Stomach smooth muscle (tissue), 2 donors: Measurements from ENCODE around the gene ZNF516.

ENCODE experiments used
- H3K27ac ChIP-seq: one replicate; pipeline ENCODE4 v1.7.0; 2013; ENCODE audit warnings: mild to moderate bottlenecking, low read length, inconsistent platforms
- H3K27me3 ChIP-seq, 2 donors: one replicate each; pipeline ENCODE4 v1.7.0; 2013; ENCODE audit warnings: low read length in 2 of 2; ENCODE audit not compliant: insufficient read depth in 2 of 2, control insufficient read depth in 1 of 2
- H3K36me3 ChIP-seq, 2 donors: one replicate each; pipeline ENCODE4 v1.7.0; 2013; ENCODE audit warnings: low read length in 2 of 2; ENCODE audit not compliant: control insufficient read depth in 2 of 2, insufficient read depth in 2 of 2
- H3K4me1 ChIP-seq: one replicate; pipeline ENCODE4 v1.7.0; 2013; ENCODE audit warnings: low read length; ENCODE audit not compliant: control insufficient read depth, insufficient read depth
- H3K4me3 ChIP-seq, 2 donors: one replicate each; pipeline ENCODE4 v1.7.0; 2013; ENCODE audit warnings: low read length in 2 of 2
- H3K9ac ChIP-seq, 2 donors: one replicate each; pipeline ENCODE4 v1.7.0; 2013; ENCODE audit warnings: low read length in 2 of 2, mild to moderate bottlenecking in 1 of 2
- H3K9me3 ChIP-seq, 2 donors: one replicate each; pipeline ENCODE4 v1.7.0; 2013; ENCODE audit warnings: low read length in 2 of 2; ENCODE audit not compliant: control insufficient read depth in 2 of 2
- donor health status: healthy.
- donor health status: Pancreatic carcinoma.

ZNF516 gene

GRCh38 chr18:76506974-76507764, 12.1 kb upstream of the ZNF516 start:
- H3K27ac ChIP-seq: no peak overlapping the region
- H3K4me3 ChIP-seq: no peak overlapping the region
- no peaks in the 10 kb centered on the region for H3K4me1 ChIP-seq
- H3K36me3 ChIP-seq: no peaks in the 10 kb centered on the region
- no peak overlapping the region for H3K9ac ChIP-seq
- no peaks in the 10 kb centered on the region for H3K9me3 ChIP-seq
- H3K27me3 ChIP-seq: no peaks in the 10 kb centered on the region

GRCh38 chr18:76506395-76506794, 11.4 kb upstream of the ZNF516 start:
- H3K9me3 ChIP-seq: no peaks in the 10 kb centered on the region
- no peak overlapping the region for H3K9ac ChIP-seq
- H3K27me3 ChIP-seq: no peaks in the 10 kb centered on the region
- H3K27ac ChIP-seq: no peak overlapping the region
- H3K36me3 ChIP-seq: no peaks in the 10 kb centered on the region
- no peak overlapping the region for H3K4me3 ChIP-seq
- no peaks in the 10 kb centered on the region for H3K4me1 ChIP-seq

GRCh38 chr18:76505614-76506013, 10.6 kb upstream of the ZNF516 start:
- no peaks in the 10 kb centered on the region for H3K27me3 ChIP-seq
- no peak overlapping the region for H3K27ac ChIP-seq
- no peaks in the 10 kb centered on the region for H3K4me1 ChIP-seq
- H3K9ac ChIP-seq: no peak overlapping the region
- H3K36me3 ChIP-seq: no peaks in the 10 kb centered on the region
- H3K4me3 ChIP-seq: no peak overlapping the region
- H3K9me3 ChIP-seq: no peaks in the 10 kb centered on the region

GRCh38 chr18:76504749-76505148, 9.7 kb upstream of the ZNF516 start:
- H3K36me3 ChIP-seq: no peaks in the 10 kb centered on the region
- no peaks in the 10 kb centered on the region for H3K27me3 ChIP-seq

GRCh38 chr18:76503649-76504386, 8.8 kb upstream of the ZNF516 start:
- no peaks in the 10 kb centered on the region for H3K27me3 ChIP-seq
- H3K4me1 ChIP-seq: no peaks in the 10 kb centered on the region
- H3K36me3 ChIP-seq: no peaks in the 10 kb centered on the region
- H3K4me3 ChIP-seq: no peak overlapping the region
- H3K9ac ChIP-seq: no peak overlapping the region
- no peak overlapping the region for H3K27ac ChIP-seq
- H3K9me3 ChIP-seq: no peaks in the 10 kb centered on the region

More at GRCh38 chr18:76504749-76505148, 9.7 kb upstream of the ZNF516 start:
- Histone ChIP-seq H3K9ac (no peak overlapping the region), H3K4me3 (no peak overlapping the region), H3K27ac (no peak overlapping the region), H3K9me3 (no peaks in the 10 kb centered on the region), H3K4me1 (no peaks in the 10 kb centered on the region)

GRCh38 chr18:76502551-76502950, 7.5 kb upstream of the ZNF516 start:
- H3K27ac ChIP-seq: no peak overlapping the region
- no peaks in the 10 kb centered on the region for H3K27me3 ChIP-seq
- no peaks in the 10 kb centered on the region for H3K9me3 ChIP-seq
- H3K4me1 ChIP-seq: no peaks in the 10 kb centered on the region
- no peak overlapping the region for H3K9ac ChIP-seq
- H3K36me3 ChIP-seq: no peaks in the 10 kb centered on the region
- H3K4me3 ChIP-seq: no peak overlapping the region

GRCh38 chr18:76499637-76500340, 4.7 kb upstream of the ZNF516 start:
- H3K9ac ChIP-seq: no peak overlapping the region
- peaks cover 3% of the 10 kb centered on the region for H3K4me1 ChIP-seq

GRCh38 chr18:76499021-76499420, 4.0 kb upstream of the ZNF516 start:
- Histone ChIP-seq H3K4me1 (peaks cover 4% of the 10 kb centered on the region), H3K27me3 (no peaks in the 10 kb centered on the region), H3K36me3 (no peaks in the 10 kb centered on the region), H3K27ac (no peak overlapping the region), H3K9me3 (no peaks in the 10 kb centered on the region), H3K4me3 (no peak overlapping the region), H3K9ac (no peak overlapping the region)

More at GRCh38 chr18:76499637-76500340, 4.7 kb upstream of the ZNF516 start:
- H3K9me3 ChIP-seq: no peaks in the 10 kb centered on the region
- no peak overlapping the region for H3K27ac ChIP-seq
- no peaks in the 10 kb centered on the region for H3K36me3 ChIP-seq
- H3K4me3 ChIP-seq: no peak overlapping the region
- H3K27me3 ChIP-seq: no peaks in the 10 kb centered on the region

- no peaks in the 10 kb centered on the region for H3K36me3 ChIP-seq
- no peaks in the 10 kb centered on the region for H3K27me3 ChIP-seq
- H3K4me1 ChIP-seq: peaks cover 8% of the 10 kb centered on the region
- no peak overlapping the region for H3K9ac ChIP-seq
- no peak overlapping the region for H3K4me3 ChIP-seq
- no peaks in the 10 kb centered on the region for H3K9me3 ChIP-seq
- H3K27ac ChIP-seq: no peak overlapping the region
These were observed 3.0 kb upstream of the ZNF516 start for GRCh38 chr18:76498064-76498463.

GRCh38 chr18:76497021-76497420, 2.0 kb upstream of the ZNF516 start:
- H3K9ac ChIP-seq: no peak overlapping the region
- H3K27ac ChIP-seq: no peak overlapping the region
- peaks cover 10% of the 10 kb centered on the region for H3K4me1 ChIP-seq
- H3K9me3 ChIP-seq: no peaks in the 10 kb centered on the region
- no peak overlapping the region for H3K4me3 ChIP-seq
- no peaks in the 10 kb centered on the region for H3K36me3 ChIP-seq
- H3K27me3 ChIP-seq: no peaks in the 10 kb centered on the region
